NCI-H345 treated with DMSO at 0.1 percent for 48 hours (cell line): ENCODE results near the gene DLG4.
A peak's percentile ranks its signal among the peaks of the same experiment; 100 is the strongest.

Experiments
- DNase-seq: peaks from one replicate; lab custom pipeline; 2025; ENCODE audit not compliant: unreplicated experiment; lab: John Stamatoyannopoulos, UW

Gene DLG4

DNA sequence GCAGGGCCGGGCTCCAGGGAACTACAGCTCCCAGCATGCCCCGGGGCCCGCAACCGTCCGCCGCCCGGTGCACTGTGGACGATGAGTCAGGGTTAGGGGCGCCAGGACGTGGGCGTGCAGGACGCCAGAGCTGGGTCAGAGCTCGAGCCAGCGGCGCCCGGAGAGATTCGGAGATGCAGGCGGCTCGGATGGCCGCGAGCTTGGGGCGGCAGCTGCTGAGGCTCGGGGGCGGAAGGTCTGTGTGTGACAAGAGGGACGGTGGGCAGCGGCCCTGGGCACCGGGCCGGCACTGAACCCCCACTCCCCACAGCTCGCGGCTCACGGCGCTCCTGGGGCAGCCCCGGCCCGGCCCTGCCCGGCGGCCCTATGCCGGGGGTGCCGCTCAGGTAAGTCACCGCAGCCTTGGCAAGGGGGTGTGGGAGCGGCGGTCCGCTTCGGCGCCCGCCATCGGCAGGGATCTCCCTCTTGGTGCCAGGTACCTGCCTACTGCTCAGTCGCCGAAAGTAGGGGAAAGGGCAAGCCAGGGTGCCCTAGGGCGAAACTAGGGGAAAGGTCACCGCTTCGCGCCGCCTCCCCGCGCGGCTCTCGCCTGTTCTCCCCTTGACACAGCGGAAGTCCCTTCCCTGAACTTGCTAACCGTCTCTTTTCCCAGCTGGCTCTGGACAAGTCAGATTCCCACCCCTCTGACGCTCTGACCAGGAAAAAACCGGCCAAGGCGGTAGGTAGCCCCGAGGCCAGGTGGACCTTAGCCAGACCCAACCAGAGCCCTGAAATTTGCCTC lies at the start of gene DLG4, which contains the start of gene ACADVL:
Gene DLG4, minus strand, starts transcription at position 25 of the 781 bp plus-strand sequence.
Gene ACADVL, plus strand, starts transcription at position 127 of the 781 bp plus-strand sequence. Its CDS starts 47 bp downstream, at position 174.
- DNase-seq: no peak

DNA sequence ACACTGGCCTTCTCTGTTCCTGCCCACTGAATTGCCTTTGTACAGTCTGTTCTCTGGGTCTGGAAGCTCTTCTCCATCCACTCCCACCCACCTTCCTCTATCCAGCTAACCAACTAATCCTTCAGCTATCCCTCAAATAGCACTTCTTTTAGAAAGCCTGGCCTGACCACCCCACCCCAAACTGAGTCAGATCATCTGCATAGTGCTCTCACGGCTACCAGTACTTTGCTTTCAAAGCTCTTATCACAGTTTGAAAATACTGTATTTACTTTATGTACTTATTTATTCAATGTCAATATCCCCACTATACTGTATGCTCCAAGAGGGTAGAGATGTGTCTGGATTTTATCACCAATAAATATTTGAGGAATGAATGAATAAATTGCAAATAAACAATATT lies 47.1 kb upstream of the DLG4 start:
- no peak for DNase-seq

DNA sequence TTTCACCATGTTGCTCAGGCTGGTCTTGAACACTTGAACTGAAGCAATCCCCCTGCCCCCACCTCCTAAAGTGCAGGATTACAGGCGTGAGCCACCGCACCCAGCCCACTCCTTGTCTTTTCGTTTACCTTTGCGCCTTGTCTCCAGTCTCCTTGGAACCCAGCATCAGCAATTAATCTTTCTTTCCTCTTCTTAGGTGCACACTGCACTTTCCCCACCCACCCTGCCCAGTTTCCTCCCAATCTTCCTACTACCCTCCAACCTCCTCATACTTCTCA lies 44.1 kb upstream of the DLG4 start:
- DNase-seq: no peak

DNA sequence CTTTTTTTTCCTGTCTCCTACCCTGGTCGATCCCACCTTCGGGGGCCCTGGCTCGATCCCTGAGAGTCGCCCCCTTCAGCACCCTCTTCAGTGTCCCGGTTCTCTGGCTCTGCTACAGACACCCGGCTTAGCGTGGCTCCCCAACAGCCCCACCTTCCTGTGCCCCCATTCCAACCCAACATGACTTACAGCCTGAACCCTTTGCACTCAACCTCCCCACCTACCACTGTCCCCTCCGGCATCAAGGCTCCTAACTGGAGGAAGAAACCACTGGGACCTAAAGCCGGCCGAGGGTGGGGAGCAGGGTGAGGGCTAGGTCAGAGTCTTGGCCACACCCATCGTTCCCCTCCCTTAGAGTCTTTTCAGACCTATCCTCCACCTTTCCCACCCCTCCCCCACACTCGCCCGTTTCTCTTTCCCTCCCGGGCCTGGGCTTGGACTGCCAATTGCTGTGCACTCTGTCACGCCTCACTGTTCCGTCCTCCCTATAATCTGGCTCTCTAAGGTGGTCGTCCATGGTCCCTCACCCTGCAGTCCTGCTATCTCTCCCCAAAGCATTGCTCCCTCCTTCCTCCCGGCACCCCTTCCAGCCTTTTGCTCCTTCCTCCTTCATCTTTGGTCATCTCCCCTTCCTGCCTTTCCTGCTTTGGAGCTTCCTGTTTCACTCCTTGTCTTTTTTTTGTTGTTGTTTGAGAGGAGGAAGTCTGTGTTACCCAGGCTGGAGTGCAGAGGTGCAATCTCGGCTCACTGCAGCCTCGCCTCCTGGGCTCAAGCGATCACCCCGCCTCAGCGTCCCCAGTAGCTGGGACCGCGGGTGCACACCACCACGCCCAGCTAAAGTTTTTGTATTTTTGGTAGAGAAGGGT lies 43.5 kb upstream of the DLG4 start:
- DNase-seq: no peak

DNA sequence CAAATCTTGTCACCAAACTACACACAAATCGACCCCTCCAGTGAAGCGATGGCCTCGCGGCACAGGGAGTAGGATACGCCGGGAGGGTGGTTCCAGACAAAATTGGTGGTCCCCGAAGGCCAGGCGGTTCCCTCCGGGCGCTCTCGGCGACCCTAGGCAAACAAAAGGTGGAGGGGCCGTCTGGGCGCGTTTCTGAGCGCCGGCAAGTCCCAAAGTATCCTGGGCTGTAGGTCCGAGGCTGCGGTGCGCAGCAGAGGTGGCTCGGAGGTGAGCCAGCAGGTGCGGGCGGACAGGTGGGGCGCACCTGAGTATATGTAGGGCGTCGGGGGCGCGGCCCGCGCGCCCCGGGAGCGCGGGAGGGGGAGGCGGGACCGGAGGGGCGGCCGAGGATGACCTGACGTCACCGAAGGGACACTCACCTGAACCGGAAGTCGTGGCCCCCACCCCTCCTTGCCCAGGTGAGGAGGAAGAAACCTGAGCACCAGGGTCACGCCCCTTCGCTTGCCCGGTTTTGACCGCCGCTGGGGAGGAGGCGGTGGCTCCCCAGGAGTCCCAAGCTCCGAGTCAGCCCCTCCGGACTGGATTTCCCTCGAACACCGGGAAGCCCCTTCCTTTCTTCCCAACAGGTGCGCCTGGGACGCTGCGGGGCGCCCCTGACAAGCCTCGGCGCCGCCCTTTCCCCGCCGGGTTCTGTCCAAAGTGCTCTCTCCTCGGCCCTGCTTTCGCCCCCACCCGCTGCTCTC lies 42.7 kb upstream of the DLG4 start, which contains the start of gene CLDN7:
Gene CLDN7, minus strand, starts transcription at position 287 of the 743 bp plus-strand sequence. CDS start 435 bp downstream, outside the sequence.
- peak; percentile 59 for DNase-seq

DNA sequence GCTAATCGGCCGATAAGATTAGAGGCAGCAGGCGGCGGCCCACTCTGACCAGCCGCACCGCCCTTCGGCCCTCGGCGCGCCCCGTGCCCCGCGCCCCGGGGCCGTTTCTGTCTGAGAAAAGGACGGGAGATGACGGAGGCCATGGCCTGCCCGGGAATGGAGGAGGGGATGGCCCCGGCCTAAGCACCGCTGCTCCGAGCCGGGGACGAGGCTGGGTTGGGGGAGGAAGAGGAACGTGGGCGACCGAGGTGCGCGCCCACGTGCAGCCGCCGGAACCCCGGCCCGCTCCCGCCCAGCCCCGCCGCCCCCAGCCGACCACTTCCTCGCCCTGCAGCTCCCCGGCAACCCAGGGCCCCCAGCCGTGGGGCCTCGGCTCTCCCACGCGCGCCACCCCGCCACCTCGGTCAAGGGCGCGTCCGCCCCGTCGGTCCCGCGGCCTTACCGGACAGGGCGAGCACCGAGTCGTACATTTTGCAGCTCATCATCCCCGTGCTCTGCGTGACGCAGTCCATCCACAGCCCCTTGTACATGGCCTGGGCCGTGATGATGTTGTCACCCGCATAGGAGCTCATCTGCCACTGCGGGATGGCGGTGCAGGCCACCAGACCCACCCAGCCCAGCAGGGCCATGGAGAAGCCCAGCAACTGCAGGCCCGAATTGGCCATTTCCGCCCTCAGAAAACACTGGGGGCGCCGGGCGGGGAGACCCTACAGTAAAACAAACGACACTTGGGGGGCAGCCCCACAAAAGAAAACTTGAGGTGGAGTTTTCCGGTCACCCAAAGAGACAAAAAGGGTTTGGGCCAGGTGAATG lies 41.9 kb upstream of the DLG4 start:
- DNase-seq: no peak

DNA sequence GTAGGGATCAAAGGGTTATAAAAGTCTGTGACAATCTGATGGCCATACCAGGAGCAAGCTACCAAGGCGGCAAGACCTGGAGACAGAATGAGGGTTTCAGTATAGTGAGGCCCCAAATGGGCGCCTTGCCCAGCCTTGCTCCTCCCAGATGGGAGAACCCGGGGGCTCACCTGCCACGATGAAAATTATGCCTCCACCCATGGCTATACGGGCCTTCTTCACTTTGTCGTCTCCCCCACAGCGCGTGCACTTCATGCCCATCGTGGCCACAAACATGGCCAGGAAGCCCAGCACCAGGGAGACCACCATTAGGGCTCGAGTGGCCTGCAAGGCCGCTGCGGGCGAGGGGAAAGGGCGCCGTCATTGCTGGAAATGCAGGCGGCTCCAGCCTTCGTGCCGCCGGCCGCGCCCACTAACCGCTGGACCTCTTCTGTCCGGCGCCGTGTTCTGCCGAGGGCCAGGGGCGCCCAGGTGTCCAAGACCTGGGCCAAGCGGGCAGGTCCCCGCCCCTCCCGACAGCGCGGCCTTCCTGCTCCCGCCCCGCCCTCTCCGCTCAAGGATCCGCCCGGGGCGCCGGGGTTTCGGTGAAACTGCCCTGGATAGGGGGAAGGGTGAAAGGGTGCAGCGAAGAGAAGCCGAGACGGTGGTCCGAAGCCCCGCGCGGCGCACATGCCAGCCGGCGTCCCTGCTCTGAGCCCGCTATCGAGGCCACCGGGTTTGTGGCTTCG lies 41.2 kb upstream of the DLG4 start:
- DNase-seq: no peak

DNA sequence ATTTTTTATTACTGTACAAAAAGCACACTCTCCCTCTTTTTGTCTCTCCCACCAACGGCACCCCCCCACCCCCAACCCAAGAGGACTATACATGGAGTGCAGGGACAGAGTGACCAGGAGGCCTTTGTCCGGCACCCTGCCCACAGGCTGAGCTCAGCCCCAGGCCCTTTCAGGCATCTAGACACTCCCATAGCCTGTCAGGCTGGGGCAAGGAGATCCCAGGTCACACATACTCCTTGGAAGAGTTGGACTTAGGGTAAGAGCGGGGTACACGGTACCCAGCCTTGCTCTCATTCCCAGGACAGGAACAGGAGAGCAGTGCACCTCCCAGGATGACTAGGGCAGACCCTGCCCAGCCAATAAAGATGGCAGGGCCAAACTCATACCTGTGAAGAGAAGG lies 40.5 kb upstream of the DLG4 start:
- no peak for DNase-seq

DNA sequence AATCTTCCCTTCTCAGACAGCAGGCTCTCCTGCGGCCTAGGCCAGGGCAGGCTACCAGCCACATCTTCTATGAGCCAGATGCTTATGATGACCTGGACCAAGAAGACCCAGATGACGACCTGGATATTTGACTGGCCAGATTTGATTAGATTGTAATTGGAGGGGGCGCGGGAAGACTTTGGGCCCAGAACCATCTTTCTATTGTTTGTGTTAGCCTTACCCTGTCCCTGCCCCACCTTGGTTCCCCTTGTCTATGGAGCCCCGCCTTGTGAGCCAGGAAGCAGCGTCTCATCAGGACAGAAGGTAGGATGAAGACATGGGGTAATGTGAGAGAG lies 39.9 kb upstream of the DLG4 start:
- no peak for DNase-seq

DNA sequence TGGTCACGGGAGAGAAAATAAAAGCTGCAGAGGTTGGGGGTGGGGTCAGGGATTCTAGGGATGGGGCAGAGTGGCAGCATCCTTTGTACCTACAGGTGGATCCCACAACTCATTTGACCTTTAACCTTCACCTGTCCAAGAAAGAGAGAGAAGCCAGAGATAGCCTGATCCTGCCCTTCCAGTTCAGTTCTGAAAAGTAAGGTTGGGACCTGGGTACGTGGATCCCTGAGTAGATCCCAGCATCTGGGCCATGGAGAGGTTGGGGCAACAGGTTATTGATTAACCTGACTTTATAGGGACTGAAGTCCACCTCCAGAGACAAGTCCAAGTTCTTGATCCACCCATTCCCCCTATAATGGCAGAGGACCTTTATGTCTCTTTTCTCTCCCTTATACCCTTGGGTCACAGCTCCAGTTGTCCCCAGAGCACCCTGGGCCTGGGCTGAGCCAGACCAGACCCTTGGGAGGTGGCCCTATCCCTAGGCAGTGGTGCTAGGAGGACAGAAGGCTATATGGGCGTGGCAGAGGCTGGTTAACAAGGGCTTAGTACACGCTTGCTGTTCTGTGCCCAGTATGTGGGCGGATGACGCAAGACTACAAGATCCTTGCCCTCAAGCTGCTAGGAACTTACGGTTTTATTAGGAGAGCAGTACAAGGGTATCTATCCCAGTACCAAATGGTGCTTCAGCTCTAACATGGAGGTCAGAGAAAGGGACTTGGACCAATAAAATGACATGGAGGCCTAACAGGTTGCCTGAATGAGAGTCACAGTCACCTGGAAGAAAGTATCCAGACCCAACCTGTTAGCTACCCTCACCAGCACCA lies 39.3 kb upstream of the DLG4 start:
- DNase-seq: no peak

DNA sequence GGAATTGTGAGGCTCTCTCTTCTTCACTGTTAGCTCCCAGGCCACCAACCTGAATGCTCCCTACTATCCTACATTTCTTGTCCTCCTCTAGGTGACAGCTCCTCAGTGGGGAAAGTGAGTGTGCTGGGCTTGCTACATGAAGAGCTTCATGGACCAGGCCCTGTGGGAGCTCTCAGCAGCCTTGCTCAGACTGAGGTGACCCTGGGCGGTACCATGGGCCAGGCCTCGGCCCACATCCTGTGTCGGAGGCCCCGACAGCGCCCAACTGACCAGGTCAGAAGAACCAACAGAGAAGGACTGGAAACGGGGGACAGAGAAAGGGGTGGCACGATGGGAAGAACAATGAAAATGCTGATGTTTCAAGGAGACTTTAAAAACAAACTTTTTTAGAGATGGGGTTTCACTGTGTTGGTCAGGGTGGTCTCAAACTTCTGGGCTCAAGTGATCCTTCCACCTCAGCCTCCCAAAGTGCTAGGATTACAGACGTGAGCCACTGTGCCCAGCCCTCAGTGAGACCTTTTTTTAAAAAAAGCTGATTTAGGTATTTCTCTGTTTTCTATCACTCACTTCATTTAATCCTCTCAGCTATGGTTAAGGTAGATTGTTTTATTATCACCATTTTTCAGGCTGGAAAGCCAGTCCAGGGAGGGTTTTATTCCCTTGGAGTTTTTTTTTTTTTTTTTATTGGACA lies 37.3 kb upstream of the DLG4 start:
- no peak for DNase-seq

DNA sequence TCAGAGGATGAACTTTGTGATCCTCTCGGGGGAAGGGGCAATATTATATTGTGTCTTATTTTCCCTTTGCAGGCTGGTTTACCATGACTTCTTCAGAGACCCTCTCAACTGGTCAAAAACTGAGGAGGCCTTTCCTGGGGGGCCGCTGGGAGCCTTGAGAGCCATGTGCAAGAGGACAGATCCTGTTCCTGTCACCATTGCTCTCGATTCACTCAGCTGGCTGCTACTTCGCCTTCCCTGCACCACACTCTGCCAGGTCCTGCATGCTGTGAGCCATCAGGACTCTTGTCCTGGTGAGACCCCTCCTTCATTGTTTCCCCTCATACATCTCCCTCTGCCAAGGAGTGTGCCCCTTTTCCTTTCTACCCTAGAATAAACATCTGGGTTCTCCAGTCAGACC lies 34.9 kb upstream of the DLG4 start:
- no peak for DNase-seq

DNA sequence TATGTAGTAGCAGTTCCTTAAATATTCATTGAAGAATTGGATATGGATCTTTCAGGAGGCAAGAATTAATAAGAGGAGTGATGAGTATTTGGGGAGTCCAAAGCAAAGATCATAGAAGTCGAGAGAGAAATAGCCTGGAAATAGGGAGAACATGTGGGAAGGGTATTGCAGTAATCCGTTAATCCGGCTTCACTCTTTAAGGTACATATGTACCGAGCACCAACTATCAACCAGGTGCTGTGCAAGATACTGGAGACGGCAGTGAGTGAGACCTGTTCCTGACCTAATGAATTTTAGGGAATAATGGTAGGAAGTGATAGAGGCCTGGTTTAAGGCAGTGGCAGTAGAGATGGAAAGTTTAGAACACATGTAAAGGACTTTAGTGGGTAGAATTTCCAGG lies 33.4 kb upstream of the DLG4 start:
- DNase-seq: no peak

DNA sequence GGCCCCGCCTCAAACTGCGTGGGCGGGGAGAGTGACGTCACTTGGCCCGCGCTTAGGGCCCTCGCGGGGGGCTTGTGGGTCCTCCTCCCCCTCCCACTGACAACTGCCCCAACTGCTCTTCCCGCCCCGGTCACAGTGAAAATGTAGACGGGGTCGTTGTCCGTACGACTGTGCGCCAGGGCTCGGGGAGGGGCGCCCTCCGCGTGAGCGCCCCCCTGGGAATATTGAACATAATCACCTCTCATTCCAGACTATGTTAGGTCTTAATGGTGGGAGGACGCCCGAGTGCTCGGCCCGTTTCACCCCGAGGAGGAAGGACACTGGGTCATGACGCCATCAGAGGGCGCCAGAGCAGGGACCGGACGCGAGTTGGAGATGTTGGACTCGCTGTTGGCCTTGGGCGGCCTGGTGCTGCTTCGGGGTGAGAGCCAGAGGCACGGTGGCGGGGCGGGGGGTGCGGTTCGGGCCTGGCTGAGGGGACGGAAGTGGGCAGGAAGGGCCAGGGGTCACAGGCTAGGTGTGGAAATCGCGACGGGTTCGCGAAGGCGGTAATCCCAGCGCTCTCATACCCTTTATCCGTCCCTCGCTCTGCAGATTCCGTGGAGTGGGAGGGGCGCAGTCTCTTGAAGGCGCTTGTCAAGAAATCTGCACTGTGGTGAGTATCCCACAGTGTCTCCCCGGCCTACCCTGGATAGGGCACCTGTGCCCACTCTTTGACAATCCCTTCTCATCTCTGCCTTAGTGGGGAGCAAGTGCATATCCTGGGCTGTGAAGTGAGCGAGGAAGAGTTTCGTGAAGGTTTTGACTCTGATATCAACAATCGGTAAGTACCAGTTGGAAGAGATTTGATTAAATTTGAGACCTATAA lies 32.8 kb upstream of the DLG4 start, which contains the start of gene ELP5:
Gene ELP5, plus strand, starts transcription at position 40 of the 868 bp plus-strand sequence. Its CDS starts 336 bp downstream, at position 376.
- DNase-seq: no peak

DNA sequence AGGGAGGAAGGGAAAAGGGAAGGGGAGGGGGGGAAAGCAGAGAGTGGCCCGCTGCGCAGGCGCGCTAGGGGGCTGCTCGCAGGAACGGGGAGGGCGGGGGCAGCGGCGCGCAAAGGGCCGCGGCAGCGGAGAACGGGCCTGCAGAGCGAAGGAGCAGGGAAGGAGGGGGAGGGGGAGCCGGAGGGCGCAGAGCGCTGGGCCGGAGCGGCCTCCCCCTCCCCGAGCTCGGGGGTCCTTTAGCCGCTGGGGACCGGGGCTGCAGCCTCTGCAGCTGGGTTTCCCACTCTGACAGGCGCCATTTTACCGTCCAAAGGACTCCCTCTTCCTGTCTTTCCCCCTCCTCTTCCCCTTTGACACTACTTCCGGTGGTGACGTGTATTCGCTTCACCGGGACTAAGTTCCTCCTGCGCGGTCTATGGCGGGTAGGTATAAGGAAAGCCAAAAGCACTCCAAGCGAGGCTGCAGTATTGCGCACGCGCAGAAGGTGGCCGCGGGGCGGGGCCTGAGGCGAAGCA lies 32.1 kb upstream of the DLG4 start, which contains the start of gene CTDNEP1:
Gene CTDNEP1, minus strand, starts transcription at position 74 of the 515 bp plus-strand sequence. CDS start 438 bp downstream, outside the sequence.
- DNase-seq: peak; percentile 88

DNA sequence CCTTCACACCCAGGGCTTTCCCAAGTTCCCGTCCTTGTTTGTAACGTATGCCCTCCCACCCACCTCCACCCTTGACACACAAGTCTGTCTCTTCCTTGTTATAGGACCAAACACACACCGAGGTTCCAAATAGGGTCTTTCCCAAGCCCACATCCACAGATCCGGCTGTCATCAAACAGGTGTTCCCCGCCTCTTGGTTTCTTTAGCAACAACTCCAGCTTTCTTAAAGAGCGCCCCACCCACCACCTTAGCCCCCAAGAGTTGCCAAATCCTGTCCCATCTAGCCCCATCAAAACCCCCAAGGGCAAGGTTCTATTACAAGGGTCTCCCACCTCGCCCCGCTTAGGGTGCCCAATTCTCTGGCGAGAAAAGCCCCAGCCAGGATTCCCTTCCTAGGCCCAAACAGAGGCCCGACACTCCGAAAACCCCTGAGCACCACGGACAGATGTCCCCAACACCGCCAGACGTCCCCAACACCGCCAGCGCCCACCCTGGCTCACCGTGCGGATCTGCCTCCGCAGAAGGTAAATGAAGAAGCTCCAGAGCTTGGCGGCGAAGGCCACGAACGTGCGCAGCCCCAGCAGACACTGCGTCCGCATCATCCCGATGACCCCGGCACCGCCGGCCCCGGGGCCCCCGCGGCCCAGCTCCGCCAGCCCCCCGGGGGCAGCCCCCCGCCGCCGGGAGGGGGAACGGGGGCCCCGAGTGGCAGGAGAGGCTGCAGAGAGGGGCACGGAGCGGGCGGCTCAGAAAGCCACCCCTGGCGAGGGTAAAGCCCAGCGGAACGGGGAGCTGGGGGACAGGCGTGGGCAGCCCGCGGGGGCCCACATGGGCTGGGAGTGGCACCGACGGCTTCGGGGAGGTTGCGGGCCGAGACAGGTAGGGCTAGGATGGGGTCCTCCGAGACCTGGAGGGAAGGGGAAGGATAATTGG lies 31.3 kb upstream of the DLG4 start:
- no peak for DNase-seq
